ENCODE data around the gene CPA1. TPM values are rescaled to one million over a fixed set of nuclear protein-coding genes. Genes with fewer than 3 reads are reported as not detected.

Gene CPA1
- total and polyA plus RNA-seq, 2 of the 4 experiments (the other 2 are of a cell fraction) = not detected

- H2BK120ac ChIP-seq (ENCODE audit: low read depth, low read length) = no peak overlapping the region
Observed at GRCh38 chr7:130346941-130347340, 33.4 kb upstream of the CPA1 start.

More at GRCh38 chr7:130346941-130347340, 33.4 kb upstream of the CPA1 start:
- Histone ChIP-seq H2AK9ac (replicated peaks; ENCODE audit: low read depth, low read length, poor library complexity) (no peak overlapping the region), H3K9me3 (ENCODE audit: control insufficient read depth, insufficient read depth, low read length) (no peaks in the 10 kb centered on the region), H3K79me1 (ENCODE audit: low read depth in 1 of 2, low read length in 2 of 2) (no peaks in the 10 kb centered on the region), H3K4me3 (ENCODE audit: insufficient read depth, low read depth, low read length) (no peak overlapping the region), H4K91ac (ENCODE audit: insufficient read depth, low read depth, low read length) (no peak overlapping the region), H2BK20ac (ENCODE audit: low read depth, low read length) (no peak overlapping the region), H3K56ac (ENCODE audit: extremely low read depth, insufficient read depth, low read length) (no peak overlapping the region), H3K36me3 (ENCODE audit: control insufficient read depth, insufficient read depth, low read length) (no peaks in the 10 kb centered on the region), H4K8ac (ENCODE audit: low read depth in 2 of 2, low read length in 2 of 2) (no peak overlapping the region), H3K27me3 (ENCODE audit: control insufficient read depth, insufficient read depth, low read length) (no peaks in the 10 kb centered on the region), H2BK5ac (ENCODE audit: low read depth, low read length, poor library complexity, severe bottlenecking) (no peak overlapping the region), H2BK15ac (ENCODE audit: low read depth, low read length) (no peak overlapping the region; the same call in 2 of the 3 replicates), H3K4me1 (ENCODE audit: control insufficient read depth, insufficient read depth, low read length) (peaks cover 3% of the 10 kb centered on the region; the same call in 1 of the 2 replicates), H4K5ac (ENCODE audit: low read depth, low read length) (no peak overlapping the region), H3K18ac (ENCODE audit: low read depth, low read length) (no peak overlapping the region), H4K20me1 (ENCODE audit: insufficient read depth, low read length) (no peaks in the 10 kb centered on the region), H3K27ac (ENCODE audit: insufficient read depth, low read length) (no peak overlapping the region), H3K14ac (replicated peaks; ENCODE audit: low read depth, low read length) (no peak overlapping the region), H3K4me2 (ENCODE audit: low read depth, low read length) (no peak overlapping the region), H3K23ac (ENCODE audit: low read depth, low read length) (no peak overlapping the region), H3K9ac (ENCODE audit: low read depth, low read length) (no peak overlapping the region), H2AK5ac (ENCODE audit: low read depth, low read length) (0 out of 2 replicates have a peak overlapping the region, but pooled peaks have one; percentile 12), H2AFZ (replicated peaks; ENCODE audit: low read length, poor library complexity) (no peak overlapping the region), H3K4ac (ENCODE audit: low read depth, low read length) (no peak overlapping the region), H3K9me1 (ENCODE audit: insufficient read depth, low read length) (peaks cover 3% of the 10 kb centered on the region; the same call in 1 of the 2 replicates)
- in situ Hi-C loops (cut with MboI; ENCODE audit: low sequenced_read_pairs) = no loop called here
- ATAC-seq (ENCODE audit: low read depth) (no peak), DNase-seq (no peak)
- CTCF ChIA-PET = no interaction called here
- TF ChIP-seq USF2 (IDR thresholded peaks at IDR 0.05; ENCODE audit: low read depth, low read length) (no peak), BHLHE40 (IDR thresholded peaks at IDR 0.05; ENCODE audit: low read depth, low read length) (no peak), FOS (IDR thresholded peaks at IDR 0.05; ENCODE audit: low read depth, low read length) (no peak), RCOR1 (IDR thresholded peaks at IDR 0.05; ENCODE audit: insufficient replicate concordance, low read length) (no peak), CHD1 (IDR thresholded peaks at IDR 0.05; ENCODE audit: low read depth, low read length) (no peak), NFE2L2 (IDR thresholded peaks at IDR 0.05; ENCODE audit: low read depth, low read length) (no peak), SMC3 (IDR thresholded peaks at IDR 0.05; ENCODE audit: low read depth, low read length) (no peak), ELK1 (IDR thresholded peaks at IDR 0.05; ENCODE audit: borderline replicate concordance, low read depth, low read length) (no peak), CTCF (conservative IDR thresholded peaks at IDR 0.05; ENCODE audit: low read depth, low read length) (no peak), RFX5 (IDR thresholded peaks at IDR 0.05; ENCODE audit: low read depth, low read length) (no peak), POLR2A (IDR thresholded peaks at IDR 0.05; ENCODE audit: low read depth, low read length) (no peak), MAFK (IDR thresholded peaks at IDR 0.05; ENCODE audit: low read depth, low read length) (no peak), MAZ (IDR thresholded peaks at IDR 0.05; ENCODE audit: borderline replicate concordance, low read depth, low read length) (no peak)
- dilution Hi-C loops (cut with HindIII; ENCODE audit: low sequenced_read_pairs, unreplicated experiment) = no loop called here
- intact Hi-C loops (cut with micrococcal nuclease) = no loop called here
- POLR2A ChIA-PET (ENCODE audit: unreplicated experiment) = no interaction called here
- BruUV-seq (replicated peaks) = no TSS peak
- 50% methylated on average over 2 of the region's 12 CpGs; no CpG with 5 or more reads in 1 of the 2 experiments for WGBS, 2 experiments (ENCODE audit: extremely low coverage in 2 of 2, insufficient read length in 1 of 2)

Measured in IMR-90 (cell line).